Transverse colon (tissue), 4 donors: ENCODE data around the gene HECA. TPM values are rescaled to one million over a fixed set of nuclear protein-coding genes. Genes with fewer than 3 reads are reported as not detected.

Source experiments
- DNase-seq: peaks from one replicate; pipeline ENCODE4 v3.0.0-alpha.2; 2019
- H3K27ac ChIP-seq, 4 donors: fragments of 200-600 bp; sonication (generic); 2 replicates each; pipeline ENCODE4 v1.5.1; 2016 to 2018; ENCODE audit warnings: inconsistent platforms in 4 of 4
- H3K27me3 ChIP-seq: fragments of 200-600 bp; sonication (generic); 2 replicates; pipeline ENCODE4 v1.5.1; 2017; ENCODE audit warnings: inconsistent platforms
- H3K36me3 ChIP-seq, 4 donors: fragments of 200-600 bp; sonication (generic); 2 replicates each; pipeline ENCODE4 v1.5.1; 2017 to 2019; ENCODE audit warnings: inconsistent platforms in 4 of 4
- H3K4me1 ChIP-seq, 4 donors: fragments of 200-600 bp; sonication (generic); 2 replicates each; pipeline ENCODE4 v1.5.1; 2017 to 2020; ENCODE audit warnings: inconsistent platforms in 4 of 4
- H3K4me3 ChIP-seq, 4 donors: fragments of 200-600 bp; sonication (generic); 1 replicate in 1 of 4; 2 replicates in 3 of 4; pipeline versions ENCODE4 v1.5.1 to v1.6.1; 2017 to 2019; ENCODE audit warnings: inconsistent platforms in 4 of 4
- H3K9me3 ChIP-seq, 2 donors: fragments of 200-600 bp; sonication (generic); 2 replicates each; pipeline ENCODE4 v1.5.1; 2017 to 2019; ENCODE audit warnings: inconsistent platforms in 2 of 2
- EP300 ChIP-seq: sonication (generic); formaldehyde crosslinking; IDR thresholded peaks from one replicate; pipeline ENCODE4 v1.6.1; 2017; ENCODE audit warnings: antibody characterized with exemption, low read depth
- POLR2A ChIP-seq: fragments of 450-650 bp; IDR thresholded peaks from one replicate; pipeline ENCODE4 v1.6.1; 2016; ENCODE audit warnings: antibody characterized with exemption, mild to moderate bottlenecking, moderate library complexity
- POLR2AphosphoS5 ChIP-seq, 3 donors: sonication (generic); formaldehyde crosslinking; IDR thresholded peaks; one replicate each; pipeline ENCODE4 v1.6.1; 2016; ENCODE audit warnings: antibody characterized with exemption in 3 of 3
- WGBS, 2 donors: methylation state at CpG; one replicate each; pipeline ENCODE4 v1.1.5; 2018; ENCODE audit warnings: low coverage in 1 of 2; 5-methylcytosine and 5-hydroxymethylcytosine counted together
- in situ Hi-C, 4 donors: fragments of 200-750 bp; cut with MboI; loops; one replicate each; pipeline versions ENCODE4 v1.15.0 to v1.15.1; 2017; ENCODE audit warnings: low sequenced_read_pairs in 3 of 4, low pct_ligation_motif_present in 1 of 4, low pct_unique_long_range_greater_than_20kb in 1 of 4
- intact Hi-C: fragments of 100-400 bp; cut with DNase I; formaldehyde crosslinking; loops from one replicate; pipeline ENCODE4 v1.15.1; 2023; ENCODE audit warnings: low total_unique reads
- total RNA-seq, 4 donors: library from RNA; depleted of rRNA; stranded (reverse); fragments of >200 nt; gene quantifications; one replicate each; pipeline ENCODE4 v1.1.0, GENCODE V29; 2016
- TF ChIP-seq, protein P1 (sequence below), 5 experiments: fragments of 200-600 bp in 3 of 5; fragments of 450-650 bp in 2 of 5; sonication (generic) in 3 of 5; IDR thresholded peaks; 1 replicate in 2 of 5; 2 replicates in 3 of 5; pipeline ENCODE4 v1.5.1; 2016 to 2017; ENCODE audit warnings: antibody characterized with exemption in 5 of 5, inconsistent platforms in 3 of 5, mild to moderate bottlenecking in 2 of 5, moderate library complexity in 1 of 5

Gene HECA
- total RNA-seq, 4 donors from 2014 or later, result 34.4 to 53.7 (median 45.5) TPM

DNA sequence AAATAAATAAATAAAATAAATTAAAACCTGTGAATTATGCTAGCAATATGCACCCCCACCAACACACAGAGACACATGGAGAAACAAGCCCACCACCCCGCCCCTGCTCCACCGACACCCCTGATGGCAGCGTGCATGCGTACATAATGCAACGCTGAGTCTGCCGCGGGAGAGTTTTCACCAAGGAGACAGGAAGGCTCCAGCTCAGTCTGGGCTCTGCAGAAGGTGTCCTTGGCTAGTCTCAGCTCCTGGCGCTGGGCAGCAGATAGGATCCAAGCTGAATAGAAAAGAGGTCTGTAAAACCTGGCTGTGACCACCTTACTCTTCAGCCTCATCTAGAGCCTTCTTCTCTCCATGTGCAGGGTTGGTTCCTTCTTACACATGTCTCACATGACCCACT is 26.5 kb upstream of the HECA start:
- Histone ChIP-seq H3K27ac (no peak overlapping the region), H3K4me1 (no peaks in the 10 kb centered on the region), H3K9me3 (no peaks in the 10 kb centered on the region), H3K4me3 (no peak overlapping the region), H3K36me3 (no peaks in the 10 kb centered on the region), H3K27me3 (no peaks in the 10 kb centered on the region)
- DNase-seq, result no peak
- WGBS, 2 donors, result 89% methylated on average over 8 of the region's 8 CpGs; no CpG with 5 or more reads in 1 of the 2 donors
- intact Hi-C loops (no loop called here), in situ Hi-C loops (loop anchor here in 1 of 4 donors (25.0 kb wide), 1 partner anchor 296 kb away; no protein-coding TSS in a partner anchor)
- TF ChIP-seq EP300, result no peak
- TF ChIP-seq, protein P1, sequence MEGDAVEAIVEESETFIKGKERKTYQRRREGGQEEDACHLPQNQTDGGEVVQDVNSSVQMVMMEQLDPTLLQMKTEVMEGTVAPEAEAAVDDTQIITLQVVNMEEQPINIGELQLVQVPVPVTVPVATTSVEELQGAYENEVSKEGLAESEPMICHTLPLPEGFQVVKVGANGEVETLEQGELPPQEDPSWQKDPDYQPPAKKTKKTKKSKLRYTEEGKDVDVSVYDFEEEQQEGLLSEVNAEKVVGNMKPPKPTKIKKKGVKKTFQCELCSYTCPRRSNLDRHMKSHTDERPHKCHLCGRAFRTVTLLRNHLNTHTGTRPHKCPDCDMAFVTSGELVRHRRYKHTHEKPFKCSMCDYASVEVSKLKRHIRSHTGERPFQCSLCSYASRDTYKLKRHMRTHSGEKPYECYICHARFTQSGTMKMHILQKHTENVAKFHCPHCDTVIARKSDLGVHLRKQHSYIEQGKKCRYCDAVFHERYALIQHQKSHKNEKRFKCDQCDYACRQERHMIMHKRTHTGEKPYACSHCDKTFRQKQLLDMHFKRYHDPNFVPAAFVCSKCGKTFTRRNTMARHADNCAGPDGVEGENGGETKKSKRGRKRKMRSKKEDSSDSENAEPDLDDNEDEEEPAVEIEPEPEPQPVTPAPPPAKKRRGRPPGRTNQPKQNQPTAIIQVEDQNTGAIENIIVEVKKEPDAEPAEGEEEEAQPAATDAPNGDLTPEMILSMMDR (IDR thresholded peaks at IDR 0.05), result no peak
- no peak for TF ChIP-seq POLR2A
- no peak for TF ChIP-seq POLR2AphosphoS5 (IDR thresholded peaks at IDR 0.05)

GRCh38 chr6:139109558-139109957 is 25.3 kb upstream of the HECA start:
- no peak overlapping the region for H3K4me3 ChIP-seq
- H3K4me1 ChIP-seq, result no peaks in the 10 kb centered on the region
- intact Hi-C loops (no loop called here), in situ Hi-C loops (loop anchor here in 1 of 4 donors (25.0 kb wide), 1 partner anchor 297 kb away; no protein-coding TSS in a partner anchor)
- no peaks in the 10 kb centered on the region for H3K9me3 ChIP-seq
- TF ChIP-seq, protein P1 (IDR thresholded peaks at IDR 0.05), result peak in 2 of 5 experiments; percentile 8 to 11
- TF ChIP-seq POLR2AphosphoS5 (IDR thresholded peaks at IDR 0.05), result no peak
- no peak for DNase-seq
- H3K27ac ChIP-seq, result no peak overlapping the region
- H3K36me3 ChIP-seq, result no peaks in the 10 kb centered on the region
- no peaks in the 10 kb centered on the region for H3K27me3 ChIP-seq
- WGBS, 2 donors, result 69 to 83% methylated on average over 2 to 5 of the region's 5 CpGs

GRCh38 chr6:139112146-139112545 is 22.7 kb upstream of the HECA start:
- no peaks in the 10 kb centered on the region for H3K9me3 ChIP-seq
- intact Hi-C loops, result no loop called here
- H3K4me1 ChIP-seq, result no peaks in the 10 kb centered on the region
- no peaks in the 10 kb centered on the region for H3K36me3 ChIP-seq
- DNase-seq, result no peak
- no peak overlapping the region for H3K4me3 ChIP-seq
- TF ChIP-seq, protein P1 (IDR thresholded peaks at IDR 0.05), result no peak
- TF ChIP-seq EP300, result no peak
- TF ChIP-seq POLR2AphosphoS5 (IDR thresholded peaks at IDR 0.05), result no peak
- no peak for TF ChIP-seq POLR2A
- no peaks in the 10 kb centered on the region for H3K27me3 ChIP-seq
- peak overlapping the region in 1 of 4 donors; percentile 17 for H3K27ac ChIP-seq
- 61 to 66% methylated on average over 3 of the region's 3 CpGs for WGBS, 2 donors
- in situ Hi-C loops, result loop anchor here in 1 of 4 donors (10.0 to 25.0 kb wide), 2 partner anchors 243 to 300 kb away; no protein-coding TSS in a partner anchor

- no peak for DNase-seq
- H3K36me3 ChIP-seq, result no peaks in the 10 kb centered on the region
- no peaks in the 10 kb centered on the region for H3K9me3 ChIP-seq
- no peaks in the 10 kb centered on the region for H3K4me1 ChIP-seq
- H3K27me3 ChIP-seq, result no peaks in the 10 kb centered on the region
- no peak for TF ChIP-seq EP300
- TF ChIP-seq POLR2A, result no peak
- TF ChIP-seq POLR2AphosphoS5 (IDR thresholded peaks at IDR 0.05), result no peak
- TF ChIP-seq, protein P1 (IDR thresholded peaks at IDR 0.05), result no peak
- peak overlapping the region in 2 of 4 donors; percentile 6 to 17 for H3K27ac ChIP-seq
- WGBS, 2 donors, result 74 to 76% methylated on average over 5 to 7 of the region's 7 CpGs
- H3K4me3 ChIP-seq, result no peak overlapping the region
- in situ Hi-C loops (loop anchor here in 1 of 4 donors (10.0 to 25.0 kb wide), 2 partner anchors 242 to 300 kb away; no protein-coding TSS in a partner anchor), intact Hi-C loops (no loop called here)
Observed at GRCh38 chr6:139112561-139112960, 22.3 kb upstream of the HECA start.
